HG03097 (cell line): ENCODE measurements around the gene POLR2H.
A peak's percentile ranks its signal among the peaks of the same experiment; 100 is the strongest.

Experiments
- ATAC-seq: cut with Tn5 transposase; IDR thresholded peaks from one replicate; pipeline ENCODE4 v1.9.1; 2021; ENCODE audit not compliant: unreplicated experiment, low FRiP score

POLR2H gene

GRCh38 chr3:184368116-184368515 lies 6.6 kb downstream of the POLR2H start:
- no peak for ATAC-seq

- ATAC-seq = no peak
Measured at GRCh38 chr3:184368586-184369183, 7.2 kb downstream of the POLR2H start.

DNA sequence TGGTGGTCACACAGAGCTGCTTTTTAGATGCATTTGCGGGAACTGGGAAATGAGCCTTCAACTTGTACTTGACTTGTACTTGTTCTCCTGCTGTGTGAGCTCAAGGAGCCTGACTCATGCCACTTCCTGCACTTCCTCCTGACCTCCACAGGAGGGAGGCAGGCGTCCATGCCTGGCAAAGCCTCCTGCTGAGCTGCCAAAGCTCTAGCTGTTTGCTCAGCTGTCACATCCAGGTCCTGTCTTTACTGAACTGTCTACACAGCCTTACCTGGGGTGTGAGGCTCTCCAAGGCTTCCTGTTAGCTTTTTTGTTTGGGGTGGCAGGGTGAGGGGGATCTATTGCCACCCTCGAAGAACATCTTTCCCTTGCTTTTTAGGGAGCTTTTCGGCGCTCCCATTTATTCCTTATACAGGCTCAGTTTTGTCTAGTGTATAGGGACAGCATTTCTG lies 10.1 kb downstream of the POLR2H start:
- ATAC-seq = peak; percentile 74

DNA sequence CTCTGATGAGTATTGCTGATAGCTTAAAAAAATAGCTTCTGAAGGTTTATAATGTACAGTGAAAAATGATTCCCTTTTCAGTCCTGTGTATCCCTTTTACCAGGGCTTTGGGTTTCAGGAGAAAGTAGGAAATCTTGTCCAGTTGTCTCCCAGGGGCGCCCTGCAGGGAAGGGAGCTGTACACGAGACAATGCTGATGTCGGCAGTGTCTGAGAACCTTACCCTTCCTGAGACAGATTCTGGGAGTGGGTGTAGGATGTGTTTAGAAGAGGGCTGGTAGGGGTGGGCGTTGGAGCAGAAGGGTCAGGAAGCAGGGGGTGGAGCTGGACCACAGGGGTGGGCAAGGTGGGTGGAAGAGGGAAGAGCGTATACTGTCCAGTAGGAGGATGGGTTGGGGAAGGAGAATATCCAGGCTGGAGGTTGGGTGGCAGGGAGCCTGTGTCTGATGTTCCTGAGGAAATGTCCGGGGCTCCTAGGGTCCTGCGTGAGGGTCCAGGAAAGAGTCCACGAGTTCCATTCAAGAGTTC lies 10.8 kb downstream of the POLR2H start:
- no peak for ATAC-seq

GRCh38 chr3:184372911-184373310 lies 11.4 kb downstream of the POLR2H start:
- no peak for ATAC-seq

- ATAC-seq = no peak
Measured at GRCh38 chr3:184373422-184373821, 11.9 kb downstream of the POLR2H start.

DNA sequence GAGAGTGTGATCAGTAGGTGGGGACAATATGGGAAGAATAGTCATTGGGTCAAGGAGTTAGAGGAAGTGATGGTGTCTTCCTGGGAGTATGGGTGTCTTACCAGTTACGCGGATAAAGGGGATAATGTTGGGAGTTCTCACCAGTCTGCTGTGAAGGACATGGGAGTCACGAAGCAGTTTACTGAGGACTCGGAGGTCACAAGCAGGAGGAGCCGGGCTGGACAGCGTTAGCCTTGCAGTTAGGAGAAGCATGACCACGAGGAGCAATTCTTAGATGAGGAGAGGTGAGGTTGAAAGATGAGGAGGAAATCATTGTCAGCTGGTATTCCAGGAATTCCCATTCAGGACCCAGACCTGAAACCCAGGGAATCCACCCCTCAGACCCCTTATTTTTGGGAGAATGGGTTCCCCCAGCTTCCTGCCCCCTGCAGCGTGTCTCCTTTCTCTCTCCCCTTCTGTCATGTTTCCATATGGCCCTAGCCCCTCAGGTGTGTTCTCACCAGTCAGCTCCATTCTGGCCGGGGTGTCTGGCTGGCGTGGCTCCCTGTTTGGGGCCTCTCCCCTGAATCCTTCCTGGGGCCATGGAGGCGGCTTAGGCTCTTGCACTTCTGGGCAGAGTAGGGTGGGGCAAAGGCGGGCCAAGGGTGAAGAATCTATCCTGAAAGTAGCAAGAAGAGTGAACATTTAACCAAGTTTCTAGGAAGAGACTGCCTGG lies 14.4 kb downstream of the POLR2H start:
- ATAC-seq = no peak

GRCh38 chr3:184377374-184377773 lies 15.9 kb downstream of the POLR2H start:
- no peak for ATAC-seq

GRCh38 chr3:184377882-184378445 lies 16.5 kb downstream of the POLR2H start, which contains the start of gene THPO:
TSS of gene THPO (minus strand) at chr3:184378207. CDS start at chr3:184376259, 1,948 bp downstream.
- ATAC-seq = no peak

GRCh38 chr3:184378651-184379357 lies 17.3 kb downstream of the POLR2H start:
- ATAC-seq = no peak

- ATAC-seq = no peak
Measured at GRCh38 chr3:184379358-184380184, 18.1 kb downstream of the POLR2H start, which contains the start of gene CHRD. TSS of gene CHRD (plus strand) at chr3:184380054. CDS start at chr3:184380319, 265 bp downstream.

DNA sequence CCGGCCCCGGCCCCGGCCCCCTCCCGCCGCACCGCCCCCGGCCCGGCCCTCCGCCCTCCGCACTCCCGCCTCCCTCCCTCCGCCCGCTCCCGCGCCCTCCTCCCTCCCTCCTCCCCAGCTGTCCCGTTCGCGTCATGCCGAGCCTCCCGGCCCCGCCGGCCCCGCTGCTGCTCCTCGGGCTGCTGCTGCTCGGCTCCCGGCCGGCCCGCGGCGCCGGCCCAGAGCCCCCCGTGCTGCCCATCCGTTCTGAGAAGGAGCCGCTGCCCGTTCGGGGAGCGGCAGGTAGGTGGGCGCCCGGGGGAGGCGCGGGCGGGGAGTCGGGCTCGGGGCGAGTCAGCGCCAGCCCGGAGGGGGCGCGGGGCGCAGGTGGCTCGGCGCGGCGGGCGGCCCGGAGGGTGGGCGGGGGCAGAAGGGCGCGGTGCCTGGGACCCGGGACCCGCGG lies 18.7 kb downstream of the POLR2H start:
- ATAC-seq = no peak

DNA sequence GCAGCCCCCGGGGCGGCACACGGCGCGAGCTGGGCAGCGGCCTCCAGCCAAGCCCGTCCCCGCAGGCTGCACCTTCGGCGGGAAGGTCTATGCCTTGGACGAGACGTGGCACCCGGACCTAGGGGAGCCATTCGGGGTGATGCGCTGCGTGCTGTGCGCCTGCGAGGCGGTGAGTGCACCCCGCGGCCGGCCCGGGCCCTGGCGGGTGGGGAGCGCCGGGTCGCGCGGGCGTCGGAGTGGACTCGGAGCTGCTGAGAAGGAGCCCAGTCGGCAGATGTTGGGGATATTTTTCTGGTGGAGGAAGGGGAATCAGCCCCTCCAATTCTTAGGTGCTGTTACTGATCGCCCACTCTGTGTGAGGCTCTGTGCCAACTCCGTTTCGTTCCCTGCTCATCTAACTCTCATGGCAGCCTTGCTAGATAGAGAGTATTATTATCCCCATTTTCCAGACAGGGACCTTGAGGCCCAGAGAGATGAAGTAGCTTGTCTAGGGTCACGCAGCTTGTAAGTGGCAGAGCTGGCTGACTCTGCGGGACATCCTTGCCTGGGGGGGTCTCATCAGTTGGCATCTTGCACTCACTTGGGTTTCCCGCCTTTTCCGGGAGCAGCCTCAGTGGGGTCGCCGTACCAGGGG lies 19.2 kb downstream of the POLR2H start:
- ATAC-seq = no peak

DNA sequence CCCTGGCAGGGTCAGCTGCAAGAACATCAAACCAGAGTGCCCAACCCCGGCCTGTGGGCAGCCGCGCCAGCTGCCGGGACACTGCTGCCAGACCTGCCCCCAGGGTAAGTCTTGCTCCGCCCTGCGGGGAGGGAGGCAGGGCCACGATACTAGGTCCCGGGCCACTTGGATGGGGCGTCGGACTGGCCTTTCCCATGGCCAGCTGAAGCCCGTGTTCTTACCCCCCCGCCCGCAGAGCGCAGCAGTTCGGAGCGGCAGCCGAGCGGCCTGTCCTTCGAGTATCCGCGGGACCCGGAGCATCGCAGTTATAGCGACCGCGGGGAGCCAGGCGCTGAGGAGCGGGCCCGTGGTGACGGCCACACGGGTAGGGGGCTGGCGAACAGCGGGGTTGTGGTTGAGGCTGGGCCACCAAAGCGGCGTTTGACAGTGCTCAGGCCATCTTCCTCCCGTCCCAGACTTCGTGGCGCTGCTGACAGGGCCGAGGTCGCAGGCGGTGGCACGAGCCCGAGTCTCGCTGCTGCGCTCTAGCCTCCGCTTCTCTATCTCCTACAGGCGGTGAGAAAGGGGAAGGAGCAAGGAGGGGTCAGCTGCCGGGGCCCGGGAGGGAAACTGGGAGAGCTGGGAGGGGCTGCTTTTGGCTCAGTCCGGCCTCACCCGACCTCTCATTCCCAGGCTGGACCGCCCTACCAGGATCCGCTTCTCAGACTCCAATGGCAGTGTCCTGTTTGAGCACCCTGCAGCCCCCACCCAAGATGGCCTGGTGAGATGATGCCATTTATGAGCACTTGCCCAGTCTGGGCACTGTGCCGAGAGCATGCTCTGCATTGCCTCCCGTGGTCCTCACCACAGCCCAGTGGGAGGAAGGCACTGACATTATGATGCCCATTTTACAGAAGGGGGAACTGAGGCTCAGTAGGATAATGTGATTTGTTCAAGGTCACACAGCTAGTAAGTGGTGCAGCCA lies 20.0 kb downstream of the POLR2H start:
- ATAC-seq = no peak

GRCh38 chr3:184382326-184383032 lies 21.0 kb downstream of the POLR2H start:
- no peak for ATAC-seq

- ATAC-seq = no peak
Measured at GRCh38 chr3:184383033-184383740, 21.7 kb downstream of the POLR2H start.

GRCh38 chr3:184384342-184384741 lies 22.8 kb downstream of the POLR2H start:
- ATAC-seq = no peak
